Inflammatory macrophage treated with lipopolysaccharide for 1 hour (primary cell): ENCODE measurements around the gene ARL2.
"Not testable (repeated sequence)": the region's sequence is repeated elsewhere in the genome, so short reads cannot be mapped to it uniquely, and the experiment has no call there.

Source experiments
- DNase-seq, 2 donors: peaks; one replicate each; pipeline ENCODE4 v3.0.0-alpha.2; 2020 to 2022

Gene ARL2

DNA sequence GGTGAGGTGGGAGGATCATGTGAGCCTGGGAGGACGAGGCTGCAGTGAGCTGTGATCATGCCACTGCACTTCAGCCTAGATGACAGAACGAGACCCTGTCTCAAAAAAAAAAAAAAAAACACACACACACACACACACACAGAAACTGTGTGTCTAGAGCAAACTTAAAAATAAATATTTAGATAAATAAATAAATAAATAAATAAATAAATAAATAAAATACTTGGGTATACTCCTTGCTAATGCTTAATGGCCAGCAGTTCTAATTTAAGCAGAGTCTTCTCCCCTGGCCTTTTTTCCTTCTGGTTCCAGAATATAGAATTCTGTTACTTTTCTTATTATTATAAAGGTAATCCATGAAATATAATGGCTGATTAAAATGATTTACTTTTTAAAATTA, 5.1 kb upstream of the ARL2 start:
- no peak for DNase-seq

- DNase-seq, result peak; percentile 84 to 96
Measured at GRCh38 chr11:65013130-65013887, 651 bp upstream of the ARL2 start.

DNA sequence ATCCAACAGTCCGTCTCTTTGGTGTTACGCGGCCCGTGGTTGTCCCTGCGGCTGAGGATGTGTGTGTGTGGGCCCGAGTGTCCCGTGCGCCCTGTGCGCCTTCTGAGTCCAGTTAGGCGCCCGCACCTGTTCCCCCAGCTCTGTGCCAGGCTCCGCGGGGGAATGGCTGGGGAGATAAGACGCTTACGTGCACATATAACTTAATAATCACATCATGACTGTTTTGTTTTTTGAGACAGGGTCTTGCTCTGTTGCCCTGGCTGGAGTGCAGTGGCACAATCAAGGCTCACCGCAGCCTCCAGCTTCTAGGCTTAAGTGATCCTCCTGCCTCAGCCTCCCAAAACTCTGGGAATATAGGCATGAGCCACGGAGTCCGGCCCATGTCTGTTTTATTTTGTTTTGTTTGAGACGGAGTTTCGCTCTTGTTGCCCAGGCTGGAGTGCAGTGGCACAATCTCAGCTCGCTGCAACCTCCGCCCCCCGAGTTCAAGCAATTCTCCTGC, 817 bp downstream of the ARL2 start:
- no peak for DNase-seq

GRCh38 chr11:65016705-65017104, 2.7 kb downstream of the ARL2 start:
- no peak for DNase-seq

GRCh38 chr11:65017937-65018336, 4.0 kb downstream of the ARL2 start:
- DNase-seq, result no peak

DNA sequence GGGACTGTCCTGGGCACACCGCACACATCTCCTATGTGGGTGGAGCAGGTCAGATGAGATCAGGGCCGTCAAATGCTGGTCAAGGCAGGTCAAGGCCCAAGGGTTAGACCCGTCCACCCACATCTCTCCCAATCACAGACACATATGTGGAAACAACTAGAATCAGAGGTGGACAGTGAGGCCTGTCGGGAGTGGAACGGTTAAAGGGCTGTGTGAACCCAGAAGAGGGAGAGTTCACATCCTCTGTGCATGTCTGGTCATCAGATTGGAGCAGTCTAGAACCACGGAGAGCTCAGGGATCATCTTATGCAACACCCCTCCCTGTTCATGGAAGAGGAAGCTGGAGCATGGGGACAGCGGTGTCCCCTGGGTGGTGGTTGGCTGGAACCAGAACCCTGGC, 5.9 kb downstream of the ARL2 start:
- DNase-seq, result no peak

DNA sequence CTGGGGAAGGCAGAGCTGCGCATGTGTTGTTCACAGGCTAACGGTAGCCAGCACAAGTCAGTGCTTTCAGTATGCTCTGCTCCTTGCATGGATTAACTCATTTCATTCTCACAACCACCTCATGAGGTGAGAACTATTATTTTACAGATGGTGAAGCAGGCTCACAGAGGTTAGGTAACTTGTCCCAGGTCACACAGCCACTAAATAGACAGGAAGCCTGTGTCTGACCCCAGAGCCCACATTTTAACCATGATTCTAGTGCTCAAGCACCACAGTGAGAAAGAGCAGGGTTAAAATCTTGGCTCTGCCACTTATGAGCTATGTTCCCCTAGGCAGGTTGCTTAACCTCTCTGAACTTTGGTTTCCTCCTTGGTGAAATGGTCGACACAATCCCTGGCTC, 7.0 kb downstream of the ARL2 start:
- no peak for DNase-seq

- no peak for DNase-seq
Measured at GRCh38 chr11:65021509-65021908, 7.5 kb downstream of the ARL2 start.

DNA sequence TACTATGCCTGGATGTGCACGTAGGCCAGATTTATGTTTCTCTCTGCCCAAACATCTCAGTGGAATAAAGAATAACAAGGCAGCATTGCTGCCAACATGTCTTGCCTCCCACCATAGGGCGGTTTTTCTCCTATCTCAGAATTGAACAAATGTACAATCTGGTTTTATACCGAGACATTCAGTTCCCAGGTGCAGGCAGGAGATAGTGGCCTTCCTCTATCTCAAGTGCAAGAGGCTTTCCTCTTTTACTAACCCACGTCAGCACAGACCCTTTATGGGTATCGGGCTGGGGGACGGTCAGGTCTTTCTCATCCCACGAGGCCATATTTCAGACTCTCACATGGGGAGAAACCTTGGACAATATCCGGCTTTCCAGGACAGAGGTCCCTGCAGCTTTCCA, 9.5 kb downstream of the ARL2 start:
- not testable (repeated sequence) for DNase-seq

DNA sequence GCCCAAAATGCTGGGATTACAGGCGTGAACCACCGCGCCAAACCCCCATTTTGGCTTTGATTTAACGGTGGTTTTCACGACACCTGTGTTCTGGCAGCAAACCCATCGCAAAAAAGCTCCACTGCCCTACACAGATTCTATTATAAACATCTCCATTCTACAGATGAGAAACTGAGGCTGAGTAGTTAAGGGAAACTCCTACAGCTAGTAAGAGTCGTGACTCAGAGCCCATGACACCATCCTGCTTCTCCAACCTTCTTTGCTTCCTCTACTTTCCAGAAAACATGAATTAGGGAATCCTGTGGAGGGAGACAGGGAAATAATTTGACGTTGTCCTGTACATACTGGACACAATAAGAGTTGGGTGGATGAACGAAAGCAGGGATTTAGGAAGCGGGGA, 12.8 kb downstream of the ARL2 start:
- peak in 1 of 2 donors; percentile 23 for DNase-seq

DNA sequence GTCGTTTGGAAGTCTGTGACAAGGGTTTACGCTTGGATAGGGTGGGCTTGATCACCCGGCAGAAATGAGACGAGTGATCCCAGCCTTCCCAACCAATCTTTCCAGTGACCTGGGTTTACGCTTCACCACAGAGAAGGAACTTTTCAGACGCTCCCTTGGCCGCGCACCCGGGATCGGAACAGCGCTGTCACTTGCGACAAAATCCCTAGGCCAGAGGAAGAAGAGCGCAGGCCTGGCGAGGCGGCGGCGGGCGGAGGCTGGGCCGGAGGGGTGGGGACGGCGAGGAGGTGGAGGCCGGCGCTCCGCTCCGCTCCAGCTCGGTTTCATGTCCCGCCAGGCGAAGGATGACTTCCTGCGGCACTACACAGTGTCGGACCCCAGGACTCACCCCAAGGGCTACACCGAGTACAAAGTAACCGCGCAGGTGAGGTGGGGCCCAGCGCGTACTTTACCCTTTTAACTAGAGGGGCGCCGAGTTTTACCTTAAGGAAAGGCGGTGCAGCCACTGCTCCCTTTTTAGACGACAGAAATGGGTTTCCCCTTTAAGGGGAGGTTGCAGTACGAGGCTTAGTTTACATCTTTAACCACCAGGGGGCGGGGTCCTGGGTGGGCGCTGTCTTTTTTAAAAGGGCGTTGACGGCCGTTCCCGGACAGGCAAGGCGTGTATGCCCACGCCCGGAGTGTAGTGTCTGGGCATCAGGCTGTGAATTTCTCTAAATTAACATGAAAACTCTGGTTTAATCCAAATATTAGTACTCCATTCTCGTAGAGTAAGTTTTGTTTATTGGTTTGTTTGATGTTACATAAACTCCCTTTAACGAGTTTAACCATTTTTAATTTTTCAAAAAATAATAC, 13.5 kb downstream of the ARL2 start, which contains the start of gene SNX15:
TSS of gene SNX15 (plus strand) at position 227 of the 855 bp plus-strand sequence. CDS start at position 326, 99 bp downstream.
- peak; percentile 93 to 99 for DNase-seq

DNA sequence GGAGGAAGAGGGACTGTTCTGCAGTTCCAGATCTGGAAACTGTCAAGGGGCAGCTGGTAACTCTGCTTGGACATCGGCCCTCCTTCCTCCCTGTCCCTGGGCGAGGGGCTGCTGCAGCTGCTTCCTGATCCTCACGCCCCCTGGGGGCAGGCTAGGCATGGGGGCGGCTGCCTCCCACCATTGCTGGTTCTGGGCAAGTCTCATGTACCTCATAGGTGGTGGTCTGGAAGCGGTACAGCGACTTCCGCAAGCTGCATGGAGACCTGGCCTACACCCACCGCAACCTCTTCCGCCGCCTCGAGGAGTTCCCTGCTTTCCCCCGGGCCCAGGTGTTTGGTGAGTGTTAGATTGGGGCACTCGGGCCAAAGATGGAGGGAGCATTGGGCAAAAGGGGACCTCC, 18.3 kb downstream of the ARL2 start:
- no peak for DNase-seq

DNA sequence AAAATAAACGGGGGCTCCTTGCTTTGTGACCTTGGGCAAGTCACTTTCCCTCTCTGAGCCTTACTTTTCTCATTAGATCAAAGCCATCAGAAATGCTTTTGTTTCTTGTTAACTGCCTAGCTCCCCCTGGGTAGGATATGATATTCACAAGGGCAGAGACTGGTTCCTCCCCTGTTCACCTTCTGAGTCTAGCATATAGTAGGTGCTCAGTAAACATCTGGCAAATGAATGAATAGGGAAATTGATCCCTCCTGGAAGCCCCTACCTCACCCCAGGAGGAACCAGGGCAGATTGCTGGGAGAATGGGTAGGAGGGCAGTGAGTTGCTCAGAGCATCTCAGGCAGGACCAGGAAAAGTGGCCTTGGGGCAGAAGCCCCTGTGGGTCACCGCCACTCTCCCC, 20.5 kb downstream of the ARL2 start:
- no peak for DNase-seq

DNA sequence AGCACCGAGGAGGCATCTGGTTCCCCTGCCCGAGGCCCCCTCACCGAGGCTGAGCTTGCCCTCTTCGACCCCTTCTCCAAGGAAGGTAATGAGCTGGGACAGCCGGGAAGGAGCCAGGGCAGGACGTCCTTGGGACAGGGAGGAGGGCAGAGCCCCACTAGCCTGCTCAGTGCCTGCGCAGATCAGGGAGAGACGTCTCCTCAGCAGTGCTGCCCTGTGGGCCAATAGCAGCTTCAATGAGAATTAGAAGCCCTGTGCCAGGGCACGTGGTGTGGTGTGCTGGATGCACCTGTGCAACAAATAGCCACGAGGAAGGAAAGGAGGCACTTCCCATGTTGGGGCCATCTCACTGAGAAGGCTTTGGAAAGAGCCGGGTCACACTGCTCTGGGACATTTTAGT, 21.6 kb downstream of the ARL2 start:
- no peak for DNase-seq

DNA sequence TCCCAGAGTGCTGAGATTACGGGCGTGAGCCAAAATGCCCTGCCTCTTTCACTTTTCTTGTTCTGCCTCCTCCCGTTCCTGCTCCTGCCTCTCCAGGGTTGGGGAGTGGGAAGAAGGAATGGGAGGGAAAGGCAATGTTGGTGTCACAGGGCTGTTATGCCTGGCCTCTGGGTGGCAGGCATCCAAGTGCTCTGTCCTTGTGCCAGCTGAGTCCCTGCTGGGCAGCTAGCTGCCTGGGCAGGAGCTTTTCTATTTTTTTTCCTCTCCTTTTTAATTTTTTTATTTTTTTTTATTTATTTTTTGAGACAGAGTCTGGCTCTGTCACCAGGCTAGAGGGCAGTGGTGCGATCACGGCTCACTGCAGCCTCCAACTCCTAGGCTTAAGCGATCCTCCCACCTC, 23.0 kb downstream of the ARL2 start:
- no peak for DNase-seq

DNA sequence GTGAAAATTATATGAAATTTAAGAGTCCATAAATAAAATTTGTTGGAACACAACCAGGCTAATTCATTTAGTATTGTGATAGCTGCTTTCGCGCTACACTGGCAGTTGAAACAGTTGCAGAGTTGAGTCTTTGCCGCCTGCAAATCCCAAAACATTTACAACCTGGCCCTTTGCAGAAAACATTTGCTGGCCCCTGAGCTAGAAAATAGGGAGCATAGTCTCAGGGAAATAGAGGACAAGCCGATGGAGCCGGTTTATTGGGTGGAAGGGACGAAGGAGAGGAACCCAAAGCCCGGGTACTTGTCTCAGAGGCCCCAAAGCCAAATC, 26.5 kb downstream of the ARL2 start:
- no peak for DNase-seq

- peak; percentile 87 to 93 for DNase-seq
Measured at GRCh38 chr11:65040847-65041622, 27.1 kb downstream of the ARL2 start, which contains the start of gene SAC3D1. SAC3D1 (plus strand) TSS chr11:65041210; CDS start chr11:65041293, 83 bp downstream.

DNA sequence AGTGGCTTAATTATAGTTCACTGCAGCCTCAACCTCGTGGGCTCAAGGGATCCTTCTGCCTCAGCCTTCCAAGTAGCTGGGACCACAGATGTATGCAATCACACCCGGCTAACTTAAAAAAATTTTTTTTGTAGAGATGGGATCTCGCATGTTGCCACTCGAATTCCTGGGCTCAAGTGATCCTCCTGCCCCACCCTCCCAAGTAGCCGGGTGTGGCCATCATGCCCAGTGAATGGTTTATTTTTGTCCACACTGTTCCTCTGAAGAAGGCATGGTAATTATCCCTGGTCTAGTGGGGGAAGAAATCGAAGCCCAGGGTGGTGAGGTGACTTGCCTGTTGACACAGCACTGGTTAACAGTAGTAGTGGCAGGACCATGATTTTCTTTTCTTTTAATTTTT, 28.9 kb downstream of the ARL2 start:
- DNase-seq, result no peak

DNA sequence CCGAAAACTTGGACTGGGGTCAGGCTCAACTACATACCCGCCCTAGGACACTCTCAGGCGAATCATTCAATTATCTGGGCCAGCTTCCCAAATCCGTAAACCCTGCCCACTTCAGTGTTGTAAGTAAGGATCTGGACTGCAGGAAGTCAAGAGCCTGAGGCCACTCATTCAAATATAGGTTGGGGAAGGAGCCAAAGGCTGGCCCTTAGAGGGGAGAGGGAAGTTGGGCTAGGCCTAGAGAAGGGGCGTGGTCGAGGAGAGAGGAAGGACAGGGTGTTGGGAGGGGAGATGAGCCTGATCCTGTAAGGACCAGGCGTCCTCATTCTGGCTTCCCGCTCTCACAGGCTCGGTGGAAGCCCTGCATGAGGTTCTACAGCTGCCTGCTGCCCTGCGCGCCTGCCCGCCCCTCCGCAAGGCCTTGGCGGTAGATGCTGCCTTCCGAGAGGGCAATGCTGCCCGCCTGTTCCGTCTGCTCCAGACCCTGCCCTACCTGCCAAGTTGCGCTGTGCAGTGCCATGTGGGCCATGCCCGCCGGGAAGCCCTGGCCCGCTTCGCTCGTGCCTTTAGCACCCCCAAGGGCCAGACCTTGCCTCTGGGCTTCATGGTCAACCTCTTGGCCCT, 30.0 kb downstream of the ARL2 start:
- DNase-seq, result peak; percentile 84 to 87

DNA sequence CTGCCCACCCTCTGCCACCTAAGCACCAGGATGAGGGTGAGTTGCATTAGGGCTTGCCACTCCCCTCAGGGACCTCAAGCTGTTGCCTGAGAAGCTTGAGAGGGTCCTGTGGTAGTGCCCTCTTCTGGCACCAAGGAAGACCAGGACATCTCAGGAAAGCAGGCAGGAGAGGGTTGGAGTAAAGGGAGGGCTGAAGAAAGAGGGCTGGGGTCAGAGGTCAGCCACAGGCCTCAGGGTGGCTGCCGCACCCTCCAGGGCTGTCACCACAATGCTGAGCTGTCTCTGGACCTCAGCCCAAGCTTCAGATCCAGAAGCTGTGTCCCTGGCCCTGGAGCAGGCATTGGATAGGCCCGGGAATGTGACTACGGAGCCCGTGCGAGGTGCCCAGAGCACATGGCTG, 31.1 kb downstream of the ARL2 start:
- no peak for DNase-seq

GRCh38 chr11:65045728-65046127, 31.8 kb downstream of the ARL2 start:
- no peak for DNase-seq

DNA sequence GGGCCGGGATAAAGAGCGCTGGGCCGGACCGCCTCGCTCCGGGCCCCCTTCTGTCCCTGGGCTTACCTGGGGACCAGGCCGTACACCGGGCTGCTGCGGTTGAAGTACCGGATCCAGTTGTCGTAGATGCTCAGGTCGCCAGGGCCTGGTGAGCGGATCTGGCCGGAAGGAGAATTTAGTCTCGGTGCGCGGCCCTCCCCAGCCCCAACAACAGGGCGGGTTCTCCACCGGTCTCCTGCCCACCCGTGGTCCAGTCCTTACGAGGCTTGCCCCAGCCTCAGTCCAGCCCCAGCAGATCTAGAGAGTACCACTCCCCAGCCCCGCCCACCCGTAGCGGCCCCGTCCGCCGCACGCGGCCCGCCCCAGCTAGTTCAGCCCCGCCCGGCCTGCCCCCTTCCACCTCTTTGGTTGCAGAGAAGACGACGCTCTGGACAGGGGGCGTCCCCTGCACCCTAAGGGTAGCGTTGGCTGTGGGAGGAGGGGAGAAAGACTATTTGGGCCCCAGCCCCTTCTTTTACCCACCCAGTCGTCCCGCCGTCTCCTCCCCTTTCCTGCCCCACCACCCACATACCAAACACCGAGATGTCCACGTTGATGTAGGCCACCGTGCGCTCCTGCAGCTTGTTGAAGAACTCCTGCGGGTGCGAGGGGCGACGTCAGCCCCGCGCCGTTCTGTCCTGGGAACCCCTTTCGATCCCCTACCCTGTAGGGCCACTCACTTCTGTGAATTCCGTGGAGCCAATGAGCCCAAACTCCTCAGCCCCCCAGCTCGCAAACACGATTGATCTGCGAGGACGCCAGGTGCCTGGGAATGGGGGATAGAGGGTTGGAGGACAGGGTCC, 33.8 kb downstream of the ARL2 start:
- DNase-seq, result no peak
